ENCODE data around the gene CREB5.

- TF ChIP-seq E2F6 (IDR thresholded peaks at IDR 0.05) (no peak), BCL11A (IDR thresholded peaks at IDR 0.05; ENCODE audit: low read depth in 2 of 2, low read length in 2 of 2) (no peak)
Observed at GRCh38 chr7:28554802-28555471, 142.6 kb downstream of the CREB5 start.
